Stimulated activated CD8-positive, alpha-beta memory T cell treated with anti-CD3 and anti-CD28 coated beads, Interleukin-7, amount 100 ng/mL, for 48 hours (primary cell): Measurements from ENCODE around the gene ZC2HC1C.
A peak's percentile ranks its signal among the peaks of the same experiment; 100 is the strongest.
"Not testable (repeated sequence)": the region's sequence is repeated elsewhere in the genome, so short reads cannot be mapped to it uniquely, and the experiment has no call there.

ENCODE experiments used
- DNase-seq, 2 donors: peaks; one replicate each; pipeline ENCODE4 v3.0.0-alpha.2; 2020; ENCODE audit warnings: low read depth in 1 of 2; ENCODE audit errors: extremely low read depth in 1 of 2

Gene ZC2HC1C

GRCh38 chr14:75053396-75054291 is 15.8 kb upstream of the ZC2HC1C start:
- DNase-seq, result no peak

DNA sequence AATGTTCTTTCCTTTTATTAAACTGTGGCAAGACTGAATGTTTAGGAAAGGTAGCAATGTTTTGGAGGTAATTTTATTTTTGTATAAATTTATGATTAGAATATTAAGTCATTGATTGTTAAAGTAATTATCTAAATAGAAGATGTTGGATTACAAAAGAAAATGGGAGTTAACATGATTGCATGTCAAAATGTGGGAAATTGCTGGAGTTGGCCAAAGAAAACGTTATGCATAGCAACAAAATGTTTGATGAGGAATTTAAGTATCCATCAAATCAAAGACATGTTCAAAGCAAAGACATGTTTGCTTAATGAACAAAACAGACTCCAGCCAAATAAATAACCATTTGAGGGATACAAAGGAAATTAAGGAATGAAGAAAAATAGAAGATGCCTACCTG is 15.0 kb upstream of the ZC2HC1C start:
- no peak for DNase-seq

DNA sequence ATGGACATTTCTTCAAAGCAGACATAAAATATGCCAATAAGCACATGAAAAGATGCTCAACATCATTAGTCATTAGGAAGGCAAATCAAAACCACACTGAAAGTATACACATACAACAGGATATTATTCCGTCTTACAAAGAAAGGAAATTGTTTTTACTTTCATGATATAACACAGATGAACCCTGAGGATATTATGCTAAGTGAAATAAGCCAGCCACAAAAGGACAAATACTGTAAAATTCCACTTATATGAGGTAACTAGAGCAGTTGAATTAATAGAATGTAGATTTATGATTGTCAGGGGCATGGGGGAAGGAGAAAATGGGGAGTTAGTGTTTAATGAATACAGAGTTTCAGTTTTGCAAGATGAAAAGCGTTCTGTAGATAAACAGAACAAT is 9.8 kb upstream of the ZC2HC1C start:
- no peak for DNase-seq

DNA sequence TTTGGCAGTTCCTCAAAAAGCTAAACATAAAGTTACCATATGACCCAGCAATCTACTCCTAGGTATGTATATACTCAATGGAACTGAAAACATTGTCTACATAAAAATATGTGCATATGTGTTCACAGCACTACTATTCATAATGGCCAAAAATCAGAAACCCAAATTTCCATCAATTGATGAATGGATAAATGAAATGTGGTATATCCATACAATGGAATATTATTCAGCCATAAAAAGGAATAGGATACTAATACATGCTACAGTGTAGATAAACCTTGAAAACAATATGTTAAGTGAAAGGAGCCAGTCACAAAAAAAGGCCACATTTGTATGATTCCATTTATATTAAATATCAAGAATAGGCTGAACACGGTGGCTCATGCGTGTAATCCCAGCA is 9.0 kb upstream of the ZC2HC1C start:
- DNase-seq, result no peak

GRCh38 chr14:75063013-75063412 is 6.4 kb upstream of the ZC2HC1C start:
- no peak for DNase-seq

DNA sequence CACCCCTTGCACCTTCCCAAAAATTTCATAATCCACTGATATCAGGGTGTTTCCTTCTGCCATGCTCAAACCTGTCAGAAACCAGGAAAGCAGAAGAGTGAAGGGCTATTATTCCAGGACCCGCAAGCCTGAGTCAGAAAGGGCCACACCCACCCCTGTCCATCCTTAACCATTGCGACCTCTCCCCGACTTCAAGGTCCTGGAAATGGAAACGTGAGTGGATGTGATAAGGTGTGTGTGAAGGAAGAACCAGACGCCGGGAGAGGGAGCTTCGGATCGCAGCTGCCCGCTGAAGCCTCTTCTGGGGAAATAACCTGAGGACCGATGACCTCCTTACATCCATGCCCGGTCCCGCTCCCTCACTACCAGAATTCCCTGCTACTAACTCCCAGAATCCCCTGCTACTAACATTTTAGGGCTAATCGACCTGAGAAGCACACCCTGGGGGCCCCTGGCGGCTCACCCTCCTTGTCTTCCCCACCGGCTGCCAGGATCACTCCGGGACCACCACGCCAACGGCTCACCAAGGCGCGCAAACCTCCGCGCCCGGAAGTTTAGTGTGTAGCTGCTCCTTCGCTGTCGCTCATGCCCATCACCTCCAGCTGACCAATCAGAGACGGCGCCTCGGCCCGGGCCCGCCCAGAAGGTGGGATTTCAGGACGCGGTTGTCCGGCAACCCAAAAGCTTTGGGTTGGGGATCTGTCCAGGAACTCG is 5.8 kb upstream of the ZC2HC1C start, which contains the start of gene ACYP1:
Gene ACYP1 (minus strand): TSS at position 534 of the 714 bp plus-strand sequence. CDS start 471 bp downstream, at position 63.
- DNase-seq, result peak; percentile 85 to 90

- no peak for DNase-seq
Observed at GRCh38 chr14:75064205-75064567, 5.3 kb upstream of the ZC2HC1C start.

- no peak for DNase-seq
Observed at GRCh38 chr14:75066691-75067090, 2.8 kb upstream of the ZC2HC1C start.

- DNase-seq, result no peak
Observed at GRCh38 chr14:75067212-75067611, 2.2 kb upstream of the ZC2HC1C start.

- DNase-seq, result not testable (repeated sequence)
Observed at GRCh38 chr14:75067765-75068164, 1.7 kb upstream of the ZC2HC1C start.

DNA sequence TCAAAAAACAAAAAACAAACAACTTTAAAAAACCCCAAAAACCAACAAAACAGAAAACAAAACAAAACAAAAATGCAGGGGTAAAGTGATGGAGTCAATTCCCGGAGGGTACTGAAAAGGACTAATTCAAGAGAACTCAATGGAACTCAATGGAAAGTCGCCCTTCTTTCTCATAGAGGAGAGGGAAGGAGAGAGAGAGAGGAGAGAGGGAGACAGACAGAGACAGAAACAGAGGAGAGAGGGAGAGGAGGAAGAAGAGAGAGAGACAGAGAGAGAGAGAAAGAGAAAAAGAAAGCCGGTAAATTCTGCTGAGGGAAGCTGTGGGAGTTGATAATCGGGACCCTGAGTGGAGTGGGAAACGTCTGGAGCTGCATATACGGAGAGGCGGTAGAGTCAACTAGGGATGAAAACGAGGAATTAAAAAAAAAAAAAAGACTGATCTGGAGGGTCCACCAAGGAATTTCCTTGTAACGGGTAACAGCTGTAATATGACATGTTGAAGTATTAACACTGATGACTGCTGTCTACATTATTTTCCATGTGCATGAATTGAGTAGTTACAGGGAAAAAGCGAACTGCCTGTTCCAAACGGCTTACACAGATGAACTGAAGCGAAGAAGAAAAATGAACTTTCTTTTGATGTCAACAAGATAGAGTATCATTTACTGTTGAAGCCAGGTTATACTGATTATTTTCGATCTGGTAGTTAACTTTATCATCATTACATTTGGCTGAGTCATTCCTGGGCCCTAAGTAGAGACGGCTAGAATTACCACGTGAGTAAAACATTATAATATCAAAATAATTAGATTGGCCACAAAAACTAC is 934 bp upstream of the ZC2HC1C start:
- no peak for DNase-seq

DNA sequence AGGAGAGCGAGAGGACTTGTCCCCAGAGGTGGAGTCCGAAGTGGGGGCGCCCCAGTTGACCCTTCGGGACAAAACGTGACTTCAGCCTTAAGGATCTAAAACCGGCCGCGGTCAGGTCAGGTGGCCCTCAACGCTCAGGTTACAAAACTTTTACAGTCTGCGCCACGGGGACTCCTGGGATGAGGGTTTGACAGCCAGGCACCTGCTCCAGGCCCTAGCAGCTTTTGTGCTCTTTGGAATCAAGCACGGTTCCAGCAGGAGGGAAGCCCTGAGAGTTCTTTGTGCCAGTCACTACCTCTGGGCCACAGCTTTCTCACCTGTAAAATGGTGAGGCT is 337 bp downstream of the ZC2HC1C start:
- DNase-seq, result no peak

- DNase-seq, result no peak
Observed at GRCh38 chr14:75070383-75070782, 942 bp downstream of the ZC2HC1C start.

GRCh38 chr14:75077794-75078193 is 8.4 kb downstream of the ZC2HC1C start:
- DNase-seq, result no peak

DNA sequence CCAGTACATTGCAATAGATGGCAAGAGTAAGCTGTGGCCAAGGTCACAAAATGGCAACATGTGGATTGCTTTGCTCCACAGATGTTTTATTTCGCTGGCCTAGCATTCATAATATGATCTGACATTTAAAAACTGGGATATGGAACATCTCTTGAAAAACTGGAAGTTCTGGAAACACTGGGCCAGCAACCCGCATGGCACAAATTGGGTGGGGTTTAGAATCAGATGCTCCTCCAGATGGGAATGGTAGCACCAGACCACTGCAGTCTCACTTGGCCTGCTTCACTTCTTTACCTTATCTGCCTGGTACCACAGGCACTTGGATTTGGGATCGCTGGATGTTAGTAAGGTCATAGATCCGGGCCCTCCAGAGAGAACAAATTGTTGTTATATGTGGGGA is 10.1 kb downstream of the ZC2HC1C start:
- no peak for DNase-seq

DNA sequence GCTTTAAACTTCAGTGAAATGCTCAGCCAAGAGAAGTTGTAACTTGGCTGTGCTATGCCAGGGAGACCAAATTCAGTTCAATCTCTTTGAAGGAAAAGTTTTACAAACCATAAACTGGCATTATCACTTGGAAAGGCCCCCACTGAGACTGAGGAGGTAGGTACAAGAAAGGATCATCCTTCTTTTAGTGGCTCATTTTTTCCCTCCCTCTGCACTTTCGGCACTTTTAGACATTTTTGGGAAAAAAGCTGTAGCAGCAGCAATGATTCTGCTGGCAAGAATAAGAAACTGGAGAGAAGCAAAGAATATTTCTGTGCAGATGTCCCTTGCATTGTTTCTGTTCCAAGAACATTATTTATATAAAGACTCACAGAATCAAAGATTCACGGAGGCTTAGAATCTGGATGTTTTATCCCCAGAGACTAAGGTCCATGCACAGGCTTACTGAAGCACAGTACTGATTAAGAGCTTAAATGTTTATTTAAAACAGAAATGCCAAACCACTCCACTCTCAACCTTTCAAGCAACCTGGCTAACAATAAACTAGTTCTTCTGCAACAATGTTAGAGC is 12.3 kb downstream of the ZC2HC1C start:
- no peak for DNase-seq

DNA sequence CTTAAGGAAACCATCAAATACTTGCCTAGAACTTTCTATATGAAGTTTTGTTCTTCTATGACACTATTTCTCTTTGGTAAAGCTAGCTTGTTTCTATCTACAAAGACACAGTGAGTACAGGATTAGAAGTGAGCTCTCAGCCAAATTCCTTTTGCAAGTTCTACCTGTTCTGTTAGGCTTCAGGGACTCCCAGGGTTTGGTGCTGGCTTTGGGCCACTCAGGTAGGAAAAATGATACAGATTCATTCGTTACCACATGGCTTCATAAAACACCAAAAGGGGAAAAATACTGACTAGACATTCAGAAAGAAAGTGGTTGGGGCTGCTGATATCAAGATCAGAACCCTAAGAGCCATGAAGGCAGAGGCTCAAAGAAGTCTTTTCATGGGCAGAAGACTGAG is 13.8 kb downstream of the ZC2HC1C start:
- DNase-seq, result no peak

GRCh38 chr14:75084513-75084912 is 15.1 kb downstream of the ZC2HC1C start:
- DNase-seq, result no peak

GRCh38 chr14:75088153-75088552 is 18.7 kb downstream of the ZC2HC1C start:
- no peak for DNase-seq

- DNase-seq, result peak in 1 of 2 donors; percentile 5
Observed at GRCh38 chr14:75088566-75089373, 19.3 kb downstream of the ZC2HC1C start.
